Measurements from ENCODE around the gene CDK8. TPM values are rescaled to one million over a fixed set of nuclear protein-coding genes. Genes with fewer than 3 reads are reported as not detected.

Gene CDK8
- total RNA-seq, 1 donor from 2014 or later = 4.3 TPM

DNA sequence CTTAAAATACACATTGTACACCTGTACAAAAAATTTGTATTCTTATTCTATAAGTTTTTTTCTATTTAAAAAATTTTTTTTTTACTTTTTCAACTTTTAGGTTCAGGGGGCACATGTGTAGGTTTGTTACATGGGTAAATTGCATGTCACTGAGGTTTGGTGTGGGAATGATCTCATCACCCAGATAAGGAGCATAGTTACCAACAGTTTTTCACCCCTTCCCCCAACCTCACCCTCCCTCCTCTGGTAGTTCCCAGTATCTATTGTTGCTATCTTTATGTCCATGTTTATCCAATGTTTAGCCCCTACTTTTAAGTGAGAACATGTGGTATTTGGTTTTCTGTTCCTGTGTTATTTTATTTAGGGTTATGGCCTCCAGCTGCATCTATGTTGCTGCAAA is 89.9 kb downstream of the CDK8 start:
- H3K9me3 ChIP-seq = no peaks in the 10 kb centered on the region
- H3K4me3 ChIP-seq = no peak overlapping the region
- no peak overlapping the region for H3K27ac ChIP-seq
- H3K36me3 ChIP-seq = peaks cover 0 to 2% of the 10 kb centered on the region in 2 donors
- TF ChIP-seq, protein P1, sequence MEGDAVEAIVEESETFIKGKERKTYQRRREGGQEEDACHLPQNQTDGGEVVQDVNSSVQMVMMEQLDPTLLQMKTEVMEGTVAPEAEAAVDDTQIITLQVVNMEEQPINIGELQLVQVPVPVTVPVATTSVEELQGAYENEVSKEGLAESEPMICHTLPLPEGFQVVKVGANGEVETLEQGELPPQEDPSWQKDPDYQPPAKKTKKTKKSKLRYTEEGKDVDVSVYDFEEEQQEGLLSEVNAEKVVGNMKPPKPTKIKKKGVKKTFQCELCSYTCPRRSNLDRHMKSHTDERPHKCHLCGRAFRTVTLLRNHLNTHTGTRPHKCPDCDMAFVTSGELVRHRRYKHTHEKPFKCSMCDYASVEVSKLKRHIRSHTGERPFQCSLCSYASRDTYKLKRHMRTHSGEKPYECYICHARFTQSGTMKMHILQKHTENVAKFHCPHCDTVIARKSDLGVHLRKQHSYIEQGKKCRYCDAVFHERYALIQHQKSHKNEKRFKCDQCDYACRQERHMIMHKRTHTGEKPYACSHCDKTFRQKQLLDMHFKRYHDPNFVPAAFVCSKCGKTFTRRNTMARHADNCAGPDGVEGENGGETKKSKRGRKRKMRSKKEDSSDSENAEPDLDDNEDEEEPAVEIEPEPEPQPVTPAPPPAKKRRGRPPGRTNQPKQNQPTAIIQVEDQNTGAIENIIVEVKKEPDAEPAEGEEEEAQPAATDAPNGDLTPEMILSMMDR (IDR thresholded peaks at IDR 0.05) = no peak
- no peaks in the 10 kb centered on the region for H3K4me1 ChIP-seq
- intact Hi-C loops (cut with DNase I) = no loop called here
- H3K27me3 ChIP-seq = no peaks in the 10 kb centered on the region
- DNase-seq (ENCODE audit: low spot score in 2 of 2) = no peak

DNA sequence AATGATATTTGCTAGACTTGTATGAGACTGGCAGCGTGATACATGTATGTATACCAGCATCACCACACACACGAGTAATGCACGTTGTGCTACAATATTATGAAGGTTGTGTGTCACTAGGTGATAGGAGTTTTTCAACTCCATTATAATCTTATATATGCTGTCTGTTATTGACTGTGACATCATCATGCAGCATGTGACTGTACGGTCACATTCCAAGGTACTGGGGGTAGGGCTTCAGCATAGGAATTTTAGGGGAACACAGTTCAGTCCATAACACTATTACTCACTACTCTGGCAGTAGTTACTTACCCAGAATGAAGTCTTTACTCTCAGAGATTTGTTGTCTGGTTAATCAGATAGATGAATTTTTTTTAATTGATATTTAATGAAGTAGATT is 91.1 kb downstream of the CDK8 start:
- Histone ChIP-seq H3K27me3 (no peaks in the 10 kb centered on the region), H3K4me3 (no peak overlapping the region), H3K27ac (no peak overlapping the region), H3K4me1 (no peaks in the 10 kb centered on the region), H3K36me3 (peaks cover 3 to 11% of the 10 kb centered on the region in 2 donors), H3K9me3 (no peaks in the 10 kb centered on the region)
- no peak for DNase-seq (ENCODE audit: low spot score in 2 of 2)
- TF ChIP-seq, protein P1 (IDR thresholded peaks at IDR 0.05) = no peak
- intact Hi-C loops (cut with DNase I) = no loop called here

DNA sequence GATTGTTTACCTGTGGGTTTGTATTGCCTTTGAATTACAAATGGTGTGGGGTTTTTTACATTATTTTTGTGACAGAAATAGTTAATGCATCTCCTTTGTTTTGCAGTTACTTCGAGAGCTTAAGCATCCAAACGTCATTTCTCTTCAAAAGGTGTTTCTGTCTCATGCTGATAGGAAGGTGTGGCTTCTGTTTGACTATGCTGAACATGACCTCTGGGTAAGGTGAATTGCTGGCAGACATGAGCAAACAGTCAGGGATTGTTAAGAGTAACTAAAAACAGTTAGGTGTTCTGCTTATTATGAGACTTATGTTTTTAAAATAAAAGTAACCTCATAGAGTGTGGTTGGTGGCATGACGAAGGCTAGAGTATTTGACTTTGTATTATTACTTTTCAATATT is 95.0 kb downstream of the CDK8 start:
- H3K27me3 ChIP-seq = no peaks in the 10 kb centered on the region
- H3K27ac ChIP-seq = no peak overlapping the region
- H3K4me3 ChIP-seq = no peak overlapping the region
- H3K9me3 ChIP-seq = no peaks in the 10 kb centered on the region
- H3K36me3 ChIP-seq = peaks cover 3 to 16% of the 10 kb centered on the region in 2 donors
- DNase-seq (ENCODE audit: low spot score in 2 of 2) = no peak
- intact Hi-C loops (cut with DNase I) = no loop called here
- TF ChIP-seq, protein P1 (IDR thresholded peaks at IDR 0.05) = no peak
- no peaks in the 10 kb centered on the region for H3K4me1 ChIP-seq

DNA sequence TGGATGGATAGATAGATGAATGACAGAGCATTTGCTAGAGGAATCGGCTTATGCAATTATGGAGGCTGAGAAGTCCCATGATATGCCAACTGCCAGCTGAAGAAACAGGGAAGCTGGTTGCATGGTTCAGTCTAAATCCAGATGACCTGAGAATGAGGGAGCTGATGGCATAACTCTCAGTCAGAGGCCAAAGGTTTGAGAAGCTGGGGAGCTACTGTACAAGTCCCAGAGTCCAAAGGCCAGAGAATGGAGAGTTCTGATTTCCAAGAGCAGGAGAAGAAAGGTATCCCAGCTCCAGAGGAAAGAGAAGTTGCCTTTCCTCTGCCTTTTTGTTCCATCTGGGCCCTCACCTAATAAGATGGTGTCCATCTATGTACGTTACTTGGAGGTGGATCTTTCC is 108.3 kb downstream of the CDK8 start:
- Histone ChIP-seq H3K4me1 (no peaks in the 10 kb centered on the region), H3K9me3 (no peaks in the 10 kb centered on the region), H3K4me3 (no peak overlapping the region), H3K36me3 (no peaks in the 10 kb centered on the region), H3K27ac (no peak overlapping the region), H3K27me3 (no peaks in the 10 kb centered on the region)
- TF ChIP-seq, protein P1 (IDR thresholded peaks at IDR 0.05) = no peak
- DNase-seq (ENCODE audit: low spot score in 2 of 2) = no peak
- intact Hi-C loops (cut with DNase I) = no loop called here

DNA sequence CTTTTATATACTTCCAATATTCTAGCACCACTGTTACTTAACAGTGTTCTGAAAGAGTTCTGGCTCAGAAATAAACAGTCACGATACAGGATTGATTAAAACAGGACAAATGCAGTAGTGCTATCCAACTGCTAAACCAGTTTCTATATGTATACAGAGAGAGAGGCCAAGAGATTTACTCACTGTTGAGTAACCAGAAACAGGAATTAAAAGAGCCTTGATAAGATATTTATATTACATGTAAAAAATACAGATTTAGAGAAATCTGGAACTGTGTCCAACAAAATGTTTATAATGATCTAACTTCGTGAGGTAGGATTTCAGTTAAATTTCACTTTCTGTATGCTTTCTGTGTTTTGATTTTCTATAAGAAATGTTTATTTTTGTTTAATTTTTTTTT is 116.6 kb downstream of the CDK8 start:
- no peaks in the 10 kb centered on the region for H3K27me3 ChIP-seq
- no peak for DNase-seq (ENCODE audit: low spot score in 2 of 2)
- H3K27ac ChIP-seq = no peak overlapping the region
- no peak overlapping the region for H3K4me3 ChIP-seq
- TF ChIP-seq, protein P1 (IDR thresholded peaks at IDR 0.05) = no peak
- no peaks in the 10 kb centered on the region for H3K9me3 ChIP-seq
- H3K36me3 ChIP-seq = no peaks in the 10 kb centered on the region
- H3K4me1 ChIP-seq = no peaks in the 10 kb centered on the region
- intact Hi-C loops (cut with DNase I) = no loop called here

DNA sequence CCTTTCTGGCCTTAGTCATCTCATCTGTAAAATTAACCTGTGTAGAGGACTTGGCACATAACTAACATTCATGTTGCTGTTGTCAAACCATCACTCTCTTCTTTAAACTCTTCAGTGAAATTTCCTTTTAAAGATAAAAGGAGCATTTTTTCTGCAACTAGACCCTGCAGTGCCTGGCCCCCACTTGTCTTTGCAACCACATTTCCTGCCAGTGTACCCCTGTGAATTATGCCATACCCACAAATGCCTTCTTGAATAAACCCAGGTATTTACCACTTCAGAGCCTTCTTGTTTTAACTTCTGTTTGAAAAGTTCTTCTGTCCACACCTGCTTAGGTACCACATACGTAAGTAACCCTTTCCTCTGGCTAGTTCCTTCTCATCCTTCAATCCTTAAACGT is 118.8 kb downstream of the CDK8 start:
- no peaks in the 10 kb centered on the region for H3K36me3 ChIP-seq
- no peak for DNase-seq (ENCODE audit: low spot score in 2 of 2)
- H3K27me3 ChIP-seq = no peaks in the 10 kb centered on the region
- no peak overlapping the region for H3K27ac ChIP-seq
- no peak overlapping the region for H3K4me3 ChIP-seq
- TF ChIP-seq, protein P1 (IDR thresholded peaks at IDR 0.05) = no peak
- H3K9me3 ChIP-seq = no peaks in the 10 kb centered on the region
- no peaks in the 10 kb centered on the region for H3K4me1 ChIP-seq
- intact Hi-C loops (cut with DNase I) = no loop called here
